ENCODE data around the gene NCOA3. TPM values are rescaled to one million over a fixed set of nuclear protein-coding genes. Genes with fewer than 3 reads are reported as not detected.

NCOA3 gene
- total and polyA plus RNA-seq, 2 of the 8 experiments (the other 6 are each of a cell fraction or from before 2014, with no cell fraction given) = 7.9 to 24.7 TPM

- FAIRE-seq = no peak
- TF ChIP-seq KDM1A (IDR thresholded peaks at IDR 0.05; ENCODE audit: borderline replicate concordance, low read length) (no peak), RBBP5 (IDR thresholded peaks at IDR 0.05; ENCODE audit: borderline replicate concordance, low read depth, low read length) (no peak), USF2 (IDR thresholded peaks at IDR 0.05; ENCODE audit: low read length) (no peak), SIN3A (conservative IDR thresholded peaks at IDR 0.05 in 1 of 2, IDR thresholded peaks at IDR 0.05 in 1 of 2; ENCODE audit: low read depth in 1 of 2, low read length in 2 of 2) (no peak), RXRA (IDR thresholded peaks at IDR 0.05; ENCODE audit: insufficient read depth, low read depth, low read length) (no peak), SRF (IDR thresholded peaks at IDR 0.05; ENCODE audit: low read depth, low read length) (no peak), POU5F1 (IDR thresholded peaks at IDR 0.05; ENCODE audit: low read depth, low read length) (no peak), BACH1 (IDR thresholded peaks at IDR 0.05; ENCODE audit: low read length) (no peak), HDAC2 (IDR thresholded peaks at IDR 0.05; ENCODE audit: borderline replicate concordance in 1 of 2, low read depth in 2 of 2, low read length in 2 of 2) (no peak), CTCF (IDR thresholded peaks at IDR 0.05; ENCODE audit: control extremely low read depth in 1 of 3, insufficient read depth in 1 of 3, low read depth in 1 of 3, low read length in 3 of 3) (no peak)
These were observed 137.2 kb downstream of the NCOA3 start for GRCh38 chr20:47638851-47639250.

More at GRCh38 chr20:47638851-47639250, 137.2 kb downstream of the NCOA3 start:
- no peaks in the 10 kb centered on the region for H3K79me1 ChIP-seq (ENCODE audit: low read depth, low read length)
- CTCF ChIA-PET (ENCODE audit: partially characterized antibody) = no interaction called here
- H2BK12ac ChIP-seq (ENCODE audit: low read depth, low read length) = no peak overlapping the region
- no peak overlapping the region for H3K4ac ChIP-seq (replicated peaks; ENCODE audit: insufficient read length, low read depth, low read length)
- H3K23me2 ChIP-seq (ENCODE audit: low read depth, low read length) = no peaks in the 10 kb centered on the region
- H4K20me1 ChIP-seq (replicated peaks in 1 of 2; ENCODE audit: control insufficient read depth in 1 of 2, insufficient read depth in 2 of 2, low read length in 2 of 2) = no peaks in the 10 kb centered on the region
- no peak overlapping the region for H2BK5ac ChIP-seq (ENCODE audit: low read depth, low read length)
- DNase-seq (ENCODE audit: low read depth in 1 of 2, low spot score in 2 of 2) = no peak
- POLR2A ChIA-PET (ENCODE audit: partially characterized antibody) = no interaction called here
- H3K27ac ChIP-seq (ENCODE audit: low read depth, low read length) = no peak overlapping the region
- H3K36me3 ChIP-seq (ENCODE audit: control insufficient read depth in 2 of 4, insufficient read depth in 4 of 4, low read length in 3 of 4) = peaks cover 16 to 42% (median 32%) of the 10 kb centered on the region in 4 experiments
- no peak overlapping the region for H4K5ac ChIP-seq (ENCODE audit: insufficient read length, low read depth, low read length)
- H4K8ac ChIP-seq (ENCODE audit: extremely low read depth, insufficient read depth, low read length) = no peak overlapping the region
- H2BK20ac ChIP-seq (ENCODE audit: low read length) = no peak overlapping the region
- no peak overlapping the region for H2AK5ac ChIP-seq (ENCODE audit: low read depth, low read length)
- no peak overlapping the region for H3K4me2 ChIP-seq (ENCODE audit: insufficient read depth in 1 of 2, low read depth in 2 of 2, low read length in 2 of 2)
- H3K79me2 ChIP-seq (ENCODE audit: control insufficient read depth in 1 of 2, insufficient read depth in 2 of 2, low read length in 2 of 2) = no peaks in the 10 kb centered on the region
- 91% methylated on average over 4 of the region's 4 CpGs; no CpG with 5 or more reads in 1 of the 2 experiments for WGBS, 2 experiments (ENCODE audit: extremely low coverage in 1 of 2, insufficient coverage in 1 of 2, insufficient read length in 1 of 2, insufficient replicate concordance in 2 of 2, low coverage in 1 of 2, low lambda C conversion rate in 2 of 2, missing lambda C conversion rate in 1 of 2)
- H2BK15ac ChIP-seq (ENCODE audit: low read length) = no peak overlapping the region
- no peak overlapping the region for H3K14ac ChIP-seq (ENCODE audit: insufficient read length)
- no peak overlapping the region for H3K4me3 ChIP-seq (ENCODE audit: extremely low read depth in 1 of 4, insufficient read depth in 2 of 4, low read depth in 3 of 4, low read length in 4 of 4)
- H3K9me3 ChIP-seq (ENCODE audit: insufficient read depth in 2 of 2, low read depth in 1 of 2, low read length in 1 of 2) = no peaks in the 10 kb centered on the region
- no peak overlapping the region for H4K91ac ChIP-seq (replicated peaks; ENCODE audit: insufficient read length, low read length)
- no peak overlapping the region for H3K18ac ChIP-seq (ENCODE audit: extremely low read depth, low read length)
- H3K56ac ChIP-seq (replicated peaks; ENCODE audit: insufficient read length, low read depth, low read length) = no peak overlapping the region
- no peak overlapping the region for H2BK120ac ChIP-seq (replicated peaks; ENCODE audit: low read depth, low read length)
- H3K27me3 ChIP-seq (replicated peaks in 1 of 4; ENCODE audit: control insufficient read depth in 3 of 4, extremely low read depth in 1 of 4, insufficient read depth in 3 of 4, low read length in 3 of 4) = no peaks in the 10 kb centered on the region
- H3K4me1 ChIP-seq (replicated peaks in 1 of 4; ENCODE audit: control insufficient read depth in 3 of 4, insufficient read depth in 4 of 4, low read length in 3 of 4) = no peaks in the 10 kb centered on the region
- H2AFZ ChIP-seq (ENCODE audit: low read length) = no peak overlapping the region
- H3K23ac ChIP-seq (ENCODE audit: insufficient read length) = no peak overlapping the region
- H3K9ac ChIP-seq (replicated peaks in 1 of 4; ENCODE audit: extremely low read depth in 1 of 4, low read depth in 3 of 4, low read length in 3 of 4) = no peak overlapping the region
